ENCODE measurements around the gene EYA4. TPM values are rescaled to one million over a fixed set of nuclear protein-coding genes. Genes with fewer than 3 reads are reported as not detected.

The EYA4 gene
- total RNA-seq, 1 experiment from 2014 or later, result 0.24 TPM

- Mint-ChIP-seq H3K4me1 (peaks cover 20% of the 10 kb centered on the region), H3K27me3 (ENCODE audit: low read depth) (no peaks in the 10 kb centered on the region), H3K4me3 (no peak overlapping the region), H3K9me3 (no peaks in the 10 kb centered on the region), H3K27ac (no peak overlapping the region), H3K36me3 (no peaks in the 10 kb centered on the region)
- ChIA-PET CTCF (no interaction called here), POLR2A (no interaction called here)
- DNase-seq (ENCODE audit: low spot score), result no peak
- no peak for TF ChIP-seq NR2C2 (CRISPR knock-in tag; IDR thresholded peaks at IDR 0.05)
- no peak for TF ChIP-seq CREM (CRISPR knock-in tag; IDR thresholded peaks at IDR 0.05)
- no peak for TF ChIP-seq RELA (CRISPR knock-in tag; IDR thresholded peaks at IDR 0.05; ENCODE audit: borderline replicate concordance)
- TF ChIP-seq ZNF532 (CRISPR knock-in tag; IDR thresholded peaks at IDR 0.05; ENCODE audit: borderline replicate concordance), result no peak
- TF ChIP-seq ATF1 (CRISPR knock-in tag; IDR thresholded peaks at IDR 0.05), result no peak
- no peak for TF ChIP-seq SOX15 (CRISPR knock-in tag; IDR thresholded peaks at IDR 0.05)
- TF ChIP-seq MLX (CRISPR knock-in tag; IDR thresholded peaks at IDR 0.05), result no peak
- TF ChIP-seq ZNF396 (CRISPR knock-in tag; IDR thresholded peaks at IDR 0.05; ENCODE audit: borderline replicate concordance), result no peak
- TF ChIP-seq ZNF423 (CRISPR knock-in tag; IDR thresholded peaks at IDR 0.05), result no peak
- TF ChIP-seq ZMAT4 (CRISPR knock-in tag; IDR thresholded peaks at IDR 0.05), result no peak
- no peak for TF ChIP-seq GTF2I (CRISPR knock-in tag; conservative IDR thresholded peaks at IDR 0.05)
- TF ChIP-seq IRF1 (CRISPR knock-in tag; IDR thresholded peaks at IDR 0.05), result no peak
- no peak for TF ChIP-seq ELF4 (CRISPR knock-in tag; IDR thresholded peaks at IDR 0.05; ENCODE audit: low read depth)
- TF ChIP-seq ATF6 (CRISPR knock-in tag; IDR thresholded peaks at IDR 0.05), result no peak
- no peak for TF ChIP-seq EMX1 (CRISPR knock-in tag; IDR thresholded peaks at IDR 0.05)
- TF ChIP-seq AR (CRISPR knock-in tag; IDR thresholded peaks at IDR 0.05), result no peak
- TF ChIP-seq NR1H2 (CRISPR knock-in tag; IDR thresholded peaks at IDR 0.05), result no peak
- no peak for TF ChIP-seq NR3C1 (CRISPR knock-in tag; conservative IDR thresholded peaks at IDR 0.05; ENCODE audit: low read depth)
- TF ChIP-seq, protein P1, sequence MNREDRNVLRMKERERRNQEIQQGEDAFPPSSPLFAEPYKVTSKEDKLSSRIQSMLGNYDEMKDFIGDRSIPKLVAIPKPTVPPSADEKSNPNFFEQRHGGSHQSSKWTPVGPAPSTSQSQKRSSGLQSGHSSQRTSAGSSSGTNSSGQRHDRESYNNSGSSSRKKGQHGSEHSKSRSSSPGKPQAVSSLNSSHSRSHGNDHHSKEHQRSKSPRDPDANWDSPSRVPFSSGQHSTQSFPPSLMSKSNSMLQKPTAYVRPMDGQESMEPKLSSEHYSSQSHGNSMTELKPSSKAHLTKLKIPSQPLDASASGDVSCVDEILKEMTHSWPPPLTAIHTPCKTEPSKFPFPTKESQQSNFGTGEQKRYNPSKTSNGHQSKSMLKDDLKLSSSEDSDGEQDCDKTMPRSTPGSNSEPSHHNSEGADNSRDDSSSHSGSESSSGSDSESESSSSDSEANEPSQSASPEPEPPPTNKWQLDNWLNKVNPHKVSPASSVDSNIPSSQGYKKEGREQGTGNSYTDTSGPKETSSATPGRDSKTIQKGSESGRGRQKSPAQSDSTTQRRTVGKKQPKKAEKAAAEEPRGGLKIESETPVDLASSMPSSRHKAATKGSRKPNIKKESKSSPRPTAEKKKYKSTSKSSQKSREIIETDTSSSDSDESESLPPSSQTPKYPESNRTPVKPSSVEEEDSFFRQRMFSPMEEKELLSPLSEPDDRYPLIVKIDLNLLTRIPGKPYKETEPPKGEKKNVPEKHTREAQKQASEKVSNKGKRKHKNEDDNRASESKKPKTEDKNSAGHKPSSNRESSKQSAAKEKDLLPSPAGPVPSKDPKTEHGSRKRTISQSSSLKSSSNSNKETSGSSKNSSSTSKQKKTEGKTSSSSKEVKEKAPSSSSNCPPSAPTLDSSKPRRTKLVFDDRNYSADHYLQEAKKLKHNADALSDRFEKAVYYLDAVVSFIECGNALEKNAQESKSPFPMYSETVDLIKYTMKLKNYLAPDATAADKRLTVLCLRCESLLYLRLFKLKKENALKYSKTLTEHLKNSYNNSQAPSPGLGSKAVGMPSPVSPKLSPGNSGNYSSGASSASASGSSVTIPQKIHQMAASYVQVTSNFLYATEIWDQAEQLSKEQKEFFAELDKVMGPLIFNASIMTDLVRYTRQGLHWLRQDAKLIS (CRISPR knock-in tag; IDR thresholded peaks at IDR 0.05; ENCODE audit: borderline replicate concordance), result no peak
- no peak for ATAC-seq
Observed at GRCh38 chr6:133396233-133396983, 155.3 kb downstream of the EYA4 start.
